Panc1 (cell line): ENCODE data around the gene PSMF1.

Source experiments
- CTCF ChIP-seq: fragments of 450-650 bp; IDR thresholded peaks from 2 replicates; pipeline ENCODE4 v1.5.1; 2017; ENCODE audit warnings: mild to moderate bottlenecking
- POLR2AphosphoS5 ChIP-seq: IDR thresholded peaks from 2 replicates; pipeline ENCODE4 v1.6.1; 2012; ENCODE audit warnings: mild to moderate bottlenecking, low read depth, low read length, moderate library complexity
- SIN3A ChIP-seq: IDR thresholded peaks from 2 replicates; pipeline ENCODE4 v1.6.1; 2012; ENCODE audit warnings: low read depth, mild to moderate bottlenecking, low read length, moderate library complexity, borderline replicate concordance; ENCODE audit not compliant: insufficient read depth
- TCF7L2 ChIP-seq: IDR thresholded peaks from 2 replicates; pipeline ENCODE4 v1.6.1; 2011; ENCODE audit warnings: mild to moderate bottlenecking, low read depth, low read length, inconsistent platforms
- TF ChIP-seq, protein P1 (sequence below), 2 experiments: IDR thresholded peaks; 2 replicates each; pipeline ENCODE4 v1.6.1; 2011 to 2012; ENCODE audit warnings: low read depth in 2 of 2, control low read depth in 1 of 2, low read length in 1 of 2, mild to moderate bottlenecking in 1 of 2, moderate library complexity in 1 of 2; ENCODE audit not compliant: insufficient read depth in 1 of 2

- no peak for TF ChIP-seq CTCF
- TF ChIP-seq TCF7L2 = no peak
- TF ChIP-seq POLR2AphosphoS5 = no peak
- no peak for TF ChIP-seq SIN3A
- TF ChIP-seq, protein P1, sequence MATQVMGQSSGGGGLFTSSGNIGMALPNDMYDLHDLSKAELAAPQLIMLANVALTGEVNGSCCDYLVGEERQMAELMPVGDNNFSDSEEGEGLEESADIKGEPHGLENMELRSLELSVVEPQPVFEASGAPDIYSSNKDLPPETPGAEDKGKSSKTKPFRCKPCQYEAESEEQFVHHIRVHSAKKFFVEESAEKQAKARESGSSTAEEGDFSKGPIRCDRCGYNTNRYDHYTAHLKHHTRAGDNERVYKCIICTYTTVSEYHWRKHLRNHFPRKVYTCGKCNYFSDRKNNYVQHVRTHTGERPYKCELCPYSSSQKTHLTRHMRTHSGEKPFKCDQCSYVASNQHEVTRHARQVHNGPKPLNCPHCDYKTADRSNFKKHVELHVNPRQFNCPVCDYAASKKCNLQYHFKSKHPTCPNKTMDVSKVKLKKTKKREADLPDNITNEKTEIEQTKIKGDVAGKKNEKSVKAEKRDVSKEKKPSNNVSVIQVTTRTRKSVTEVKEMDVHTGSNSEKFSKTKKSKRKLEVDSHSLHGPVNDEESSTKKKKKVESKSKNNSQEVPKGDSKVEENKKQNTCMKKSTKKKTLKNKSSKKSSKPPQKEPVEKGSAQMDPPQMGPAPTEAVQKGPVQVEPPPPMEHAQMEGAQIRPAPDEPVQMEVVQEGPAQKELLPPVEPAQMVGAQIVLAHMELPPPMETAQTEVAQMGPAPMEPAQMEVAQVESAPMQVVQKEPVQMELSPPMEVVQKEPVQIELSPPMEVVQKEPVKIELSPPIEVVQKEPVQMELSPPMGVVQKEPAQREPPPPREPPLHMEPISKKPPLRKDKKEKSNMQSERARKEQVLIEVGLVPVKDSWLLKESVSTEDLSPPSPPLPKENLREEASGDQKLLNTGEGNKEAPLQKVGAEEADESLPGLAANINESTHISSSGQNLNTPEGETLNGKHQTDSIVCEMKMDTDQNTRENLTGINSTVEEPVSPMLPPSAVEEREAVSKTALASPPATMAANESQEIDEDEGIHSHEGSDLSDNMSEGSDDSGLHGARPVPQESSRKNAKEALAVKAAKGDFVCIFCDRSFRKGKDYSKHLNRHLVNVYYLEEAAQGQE (IDR thresholded peaks at IDR 0.05; ENCODE audit: insufficient read depth in 1 of 2, low read depth in 2 of 2, low read length in 1 of 2) = no peak
Measured at GRCh38 chr20:1083431-1084080, 34.8 kb upstream of the PSMF1 start.
